GM19328 (cell line): ENCODE measurements around the gene ECM2.

ENCODE experiments used
- ATAC-seq: cut with Tn5 transposase; IDR thresholded peaks from one replicate; pipeline ENCODE4 v1.9.1; 2021; ENCODE audit warnings: mild to moderate bottlenecking, moderate library complexity; ENCODE audit not compliant: unreplicated experiment

ECM2 gene

GRCh38 chr9:92468206-92468605, 67.6 kb downstream of the ECM2 start:
- no peak for ATAC-seq

DNA sequence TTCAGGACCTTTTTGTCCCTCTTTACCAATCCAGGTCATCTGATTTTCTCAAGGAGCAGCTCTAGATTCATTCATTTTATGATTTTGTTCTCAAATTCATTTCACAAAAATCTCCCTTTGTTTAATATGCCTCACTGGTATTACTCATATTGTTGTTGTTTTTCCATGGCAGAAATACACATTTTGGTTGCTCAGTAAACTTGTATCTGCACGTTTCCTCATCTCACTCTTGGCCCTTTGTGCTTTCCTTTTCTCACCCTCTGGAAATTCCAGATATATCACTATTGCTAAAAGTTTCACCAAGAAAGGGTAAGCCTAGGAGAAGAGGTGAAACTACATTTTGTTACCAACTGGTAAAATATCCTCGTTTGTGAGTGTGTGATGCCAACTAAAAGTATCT, 68.3 kb downstream of the ECM2 start:
- ATAC-seq, result no peak

GRCh38 chr9:92467041-92467440, 68.7 kb downstream of the ECM2 start:
- ATAC-seq, result no peak

DNA sequence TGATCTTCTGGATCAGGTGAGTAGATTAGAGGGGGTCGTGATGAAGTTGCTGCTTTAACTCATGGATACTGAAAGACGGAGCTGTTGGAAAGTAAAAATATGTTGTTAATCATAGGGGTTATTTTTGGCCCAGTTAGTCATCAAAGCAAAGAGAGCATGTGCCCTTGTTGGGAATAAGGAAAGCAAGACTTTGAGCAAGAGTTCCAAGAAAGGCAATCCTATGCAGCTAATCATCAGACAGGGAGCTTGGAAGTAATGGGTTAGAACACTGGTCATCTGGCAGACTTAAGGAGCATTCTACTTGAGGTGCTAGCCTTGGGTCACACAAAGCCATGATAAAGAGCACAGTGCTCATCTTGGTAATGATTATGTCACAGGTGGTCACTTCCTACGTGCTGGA, 71.8 kb downstream of the ECM2 start:
- ATAC-seq, result no peak

- no peak for ATAC-seq
Observed at GRCh38 chr9:92463387-92463786, 72.4 kb downstream of the ECM2 start.

GRCh38 chr9:92457576-92457975, 78.2 kb downstream of the ECM2 start:
- ATAC-seq, result no peak

DNA sequence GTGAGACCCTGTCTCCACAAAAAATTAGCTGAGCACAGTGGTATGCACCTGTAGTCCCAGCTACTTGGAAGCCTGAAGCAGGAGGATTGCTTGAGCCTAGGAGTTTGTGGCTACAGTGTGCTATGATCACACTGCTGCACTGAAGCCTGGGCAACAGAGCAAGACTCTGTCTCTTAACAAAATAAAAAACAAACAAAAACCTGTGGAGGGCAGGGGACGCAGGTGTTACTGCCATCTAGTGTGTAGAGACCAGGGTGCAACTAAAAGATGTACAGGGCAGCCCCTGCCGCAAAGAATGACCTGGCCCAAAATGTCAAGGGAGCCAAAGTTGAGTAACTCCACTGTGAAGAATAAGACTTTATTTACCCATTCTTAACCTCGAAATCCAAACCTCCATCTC, 80.6 kb downstream of the ECM2 start:
- no peak for ATAC-seq

DNA sequence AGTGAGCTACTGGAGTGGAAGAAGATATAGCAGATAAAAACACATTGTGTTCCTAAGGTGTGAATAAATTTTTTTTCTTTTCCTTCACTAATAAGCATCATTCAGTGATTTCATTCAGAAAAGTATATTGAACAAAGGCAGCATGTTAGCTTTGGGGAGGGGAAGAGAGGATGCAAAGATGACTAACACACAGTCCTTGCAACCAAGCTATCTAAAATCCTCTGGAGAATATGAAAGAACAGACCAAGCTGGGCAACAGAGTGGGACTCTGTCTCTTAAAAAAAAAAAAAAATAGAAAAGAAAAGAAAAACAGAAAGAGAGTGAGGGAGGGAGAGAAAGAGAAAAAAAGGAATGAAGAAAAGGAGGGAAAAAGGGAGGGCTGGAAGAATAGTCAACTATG, 89.3 kb downstream of the ECM2 start:
- ATAC-seq, result no peak
